Stimulated activated CD4-positive, alpha-beta T cell treated with anti-CD3 and anti-CD28 coated beads, Interleukin-4, amount 100 ng/mL, for 24 hours (primary cell): ENCODE measurements around the gene SULT1A4.
"Not testable (repeated sequence)": the region's sequence is repeated elsewhere in the genome, so short reads cannot be mapped to it uniquely, and the experiment has no call there.

Experiments used
- DNase-seq: peaks from one replicate; pipeline ENCODE4 v3.0.0-alpha.2; 2020

SULT1A4 gene

GRCh38 chr16:29459706-29460646 is at the start of gene SULT1A4:
TSS of gene SULT1A4 (plus strand) at chr16:29459913. CDS start at chr16:29461386, 1,473 bp downstream.
- DNase-seq: not testable (repeated sequence)

- not testable (repeated sequence) for DNase-seq
These were observed 36.1 kb upstream of the SULT1A4 start for GRCh38 chr16:29423587-29423986.

GRCh38 chr16:29425390-29425789 is 34.3 kb upstream of the SULT1A4 start:
- DNase-seq: not testable (repeated sequence)

- not testable (repeated sequence) for DNase-seq
These were observed 6.0 kb upstream of the SULT1A4 start for GRCh38 chr16:29453754-29454153.

GRCh38 chr16:29454269-29454668 is 5.4 kb upstream of the SULT1A4 start, which contains the start of the genes BOLA2 and SLX1B:
TSS of gene BOLA2 (minus strand) at chr16:29454351. CDS start at chr16:29454253, 98 bp downstream.
TSS of gene SLX1B (plus strand) at chr16:29454533.
- not testable (repeated sequence) for DNase-seq

- DNase-seq: not testable (repeated sequence)
These were observed 4.9 kb upstream of the SULT1A4 start for GRCh38 chr16:29454828-29455227.

- DNase-seq: not testable (repeated sequence)
These were observed 2.1 kb upstream of the SULT1A4 start for GRCh38 chr16:29457660-29458059.

- DNase-seq: not testable (repeated sequence)
These were observed 926 bp downstream of the SULT1A4 start for GRCh38 chr16:29460647-29461030.

GRCh38 chr16:29465985-29466824 is 6.5 kb downstream of the SULT1A4 start:
- DNase-seq: not testable (repeated sequence)

- not testable (repeated sequence) for DNase-seq
These were observed 7.2 kb downstream of the SULT1A4 start for GRCh38 chr16:29466904-29467303.

GRCh38 chr16:29467654-29468366 is 8.1 kb downstream of the SULT1A4 start:
- not testable (repeated sequence) for DNase-seq

- peak; percentile 23 for DNase-seq
These were observed 9.9 kb downstream of the SULT1A4 start for GRCh38 chr16:29469660-29470059.

GRCh38 chr16:29472065-29472464 is 12.4 kb downstream of the SULT1A4 start:
- DNase-seq: not testable (repeated sequence)

- not testable (repeated sequence) for DNase-seq
These were observed 22.6 kb downstream of the SULT1A4 start for GRCh38 chr16:29482276-29482675.

GRCh38 chr16:29506308-29506707 is 46.6 kb downstream of the SULT1A4 start, which contains the start of gene NPIPB12:
TSS of gene NPIPB12 (minus strand) at chr16:29506408.
- DNase-seq: not testable (repeated sequence)
